OCI-LY7 (cell line): ENCODE measurements around the gene ELL3. TPM values are rescaled to one million over a fixed set of nuclear protein-coding genes. Genes with fewer than 3 reads are reported as not detected.

ENCODE experiments used
- BruUV-seq: library from RNA; stranded (reverse); fragments of 400-500 nt; replicated peaks from 2 replicates; lab custom pipeline; 2021; lab: Mats Ljungman, UMichigan
- CTCF ChIA-PET: fragments of 300-600 bp; sonication (Branson Sonifier 250); formaldehyde crosslinking; loops from one replicate; lab custom pipeline; 2022; ENCODE audit warnings: antibody characterized with exemption; ENCODE audit not compliant: unreplicated experiment; lab: Charles Lee
- POLR2A ChIA-PET: fragments of 300-600 bp; sonication (Branson Sonifier 250); formaldehyde crosslinking; loops from one replicate; lab custom pipeline; 2022; ENCODE audit warnings: antibody characterized with exemption; lab: Charles Lee
- DNase-seq: peaks from one replicate; pipeline ENCODE4 v3.0.0-alpha.2; 2015; ENCODE audit warnings: low spot score
- H2AFZ ChIP-seq: fragments of 200-600 bp; sonication (generic), shearing (Covaris generic); 2 replicates; pipeline ENCODE4 v1.6.1; 2014; ENCODE audit warnings: mild to moderate bottlenecking, antibody characterized with exemption, low read length, moderate library complexity
- H3K27ac ChIP-seq: fragments of 200-600 bp; sonication (generic); 2 replicates; pipeline ENCODE4 v1.5.1; 2014; ENCODE audit warnings: mixed run types, low read depth, mild to moderate bottlenecking, moderate library complexity, low read length, inconsistent platforms; ENCODE audit not compliant: poor library complexity, severe bottlenecking
- H3K36me3 ChIP-seq: fragments of 200-600 bp; sonication (generic); 2 replicates; pipeline ENCODE4 v1.6.1; 2014; ENCODE audit warnings: mild to moderate bottlenecking, antibody characterized with exemption, low read length, moderate library complexity, mixed read lengths; ENCODE audit not compliant: insufficient read depth
- H3K4me1 ChIP-seq: fragments of 200-600 bp; sonication (generic); 2 replicates; pipeline ENCODE4 v1.5.1; 2014; ENCODE audit warnings: mild to moderate bottlenecking, low read length; ENCODE audit not compliant: insufficient read depth, poor library complexity, severe bottlenecking
- H3K4me2 ChIP-seq: fragments of 200-600 bp; sonication (generic); 2 replicates; pipeline ENCODE4 v1.6.1; 2014; ENCODE audit warnings: mild to moderate bottlenecking, low read length
- H3K4me3 ChIP-seq: fragments of 200-600 bp; sonication (generic); 2 replicates; pipeline ENCODE4 v1.5.1; 2014; ENCODE audit warnings: mild to moderate bottlenecking, low read depth, low read length; ENCODE audit not compliant: poor library complexity, severe bottlenecking
- H3K79me2 ChIP-seq: fragments of 200-600 bp; sonication (generic); 2 replicates; pipeline ENCODE4 v1.6.1; 2016; ENCODE audit warnings: low read depth, mild to moderate bottlenecking, low read length, moderate library complexity, mixed read lengths; ENCODE audit not compliant: insufficient read depth
- H3K9me2 ChIP-seq: fragments of 200-600 bp; sonication (generic); 2 replicates; pipeline ENCODE4 v1.6.1; 2016; ENCODE audit warnings: mild to moderate bottlenecking, low read length, mixed read lengths; ENCODE audit not compliant: insufficient read depth
- H3K9me3 ChIP-seq: fragments of 200-600 bp; sonication (generic); 2 replicates; pipeline ENCODE4 v1.6.1; 2014; ENCODE audit warnings: mild to moderate bottlenecking, mixed run types, low read length, mixed read lengths
- H4K20me1 ChIP-seq: fragments of 200-600 bp; sonication (generic); 2 replicates; pipeline ENCODE4 v1.6.1; 2014; ENCODE audit warnings: mild to moderate bottlenecking, antibody characterized with exemption, low read length, moderate library complexity, mixed read lengths; ENCODE audit not compliant: insufficient read depth
- CTCF ChIP-seq: fragments of 200-600 bp; sonication (generic); conservative IDR thresholded peaks from 2 replicates; pipeline ENCODE4 v1.5.1; 2014; ENCODE audit warnings: mild to moderate bottlenecking, antibody characterized with exemption, low read length, moderate library complexity, mixed read lengths
- EZH2phosphoT487 ChIP-seq: fragments of 200-600 bp; sonication (generic); IDR thresholded peaks from 2 replicates; pipeline ENCODE4 v1.6.1; 2018; ENCODE audit warnings: low read depth, borderline replicate concordance, mild to moderate bottlenecking, mixed run types, antibody characterized with exemption, low read length, moderate library complexity, mixed read lengths
- intact Hi-C: fragments of 100-400 bp; cut with micrococcal nuclease; formaldehyde crosslinking; loops from one replicate; pipeline ENCODE4 v1.10.0; 2022; ENCODE audit not compliant: unreplicated experiment
- total RNA-seq, 2 experiments: library from RNA; depleted of rRNA in 1 of 2; stranded (reverse); fragments of >200 nt in 1 of 2; shearing (Covaris generic) in 1 of 2; gene quantifications; 2 replicates each; pipeline ENCODE4 v1.2.3, GENCODE V29; 2014 to 2022

The ELL3 gene
- total RNA-seq, 2 experiments from 2014 or later = 134 to 296 TPM

GRCh38 chr15:43799209-43799944 is 22.6 kb upstream of the ELL3 start:
- no peak for TF ChIP-seq EZH2phosphoT487
- peak; percentile 76 for TF ChIP-seq CTCF
- Histone ChIP-seq H3K9me2 (no peaks in the 10 kb centered on the region), H3K4me1 (peaks cover 71% of the 10 kb centered on the region), H3K36me3 (peaks cover 80% of the 10 kb centered on the region), H3K4me3 (peak overlapping the region; percentile 92), H3K4me2 (peak overlapping the region; percentile 83), H4K20me1 (peaks cover 6% of the 10 kb centered on the region; the same call in 1 of the 2 replicates), H3K27ac (peak overlapping the region; percentile 97), H2AFZ (no peak overlapping the region; the same call in 1 of the 2 replicates), H3K79me2 (peaks cover 29% of the 10 kb centered on the region), H3K9me3 (no peaks in the 10 kb centered on the region)
- BruUV-seq = no TSS peak
- CTCF ChIA-PET = no interaction called here
- POLR2A ChIA-PET = interaction anchor here (0.6 to 5.4 kb wide), 8 partner anchors 10 to 33 kb away, joined by 3 to 28 read pairs (median 8); partner anchors contain the start of genes ELL3 and MFAP1
- intact Hi-C loops = no loop called here
- DNase-seq = peak; percentile 88

- H3K4me2 ChIP-seq = peak overlapping the region; percentile 97; the same call in 1 of the 2 replicates
- no peaks in the 10 kb centered on the region for H3K9me3 ChIP-seq
- no peaks in the 10 kb centered on the region for H3K9me2 ChIP-seq
- intact Hi-C loops = no loop called here
- H3K36me3 ChIP-seq = peaks cover 74% of the 10 kb centered on the region
- H3K4me1 ChIP-seq = peaks cover 79% of the 10 kb centered on the region
- TF ChIP-seq CTCF (no peak), EZH2phosphoT487 (no peak)
- peaks cover 19% of the 10 kb centered on the region for H4K20me1 ChIP-seq
- H3K79me2 ChIP-seq = peaks cover 44% of the 10 kb centered on the region
- BruUV-seq = no TSS peak
- peak overlapping the region; percentile 97 for H3K27ac ChIP-seq
- ChIA-PET POLR2A (interaction anchor here (0.6 to 2.9 kb wide), 8 partner anchors 8 to 162 kb away, joined by 3 to 14 read pairs (median 5); partner anchors contain the start of genes ELL3 and MFAP1), CTCF (interaction anchor here (0.6 kb wide), 1 partner anchor 26 kb away, joined by 3 read pairs; no protein-coding TSS in a partner anchor)
- no peak overlapping the region for H2AFZ ChIP-seq
- H3K4me3 ChIP-seq = no peak overlapping the region
- DNase-seq = no peak
Observed at GRCh38 chr15:43796566-43796965, 19.8 kb upstream of the ELL3 start.

GRCh38 chr15:43795997-43796396 is 19.2 kb upstream of the ELL3 start:
- H3K4me2 ChIP-seq = peak overlapping the region; percentile 97
- peak overlapping the region; percentile 97 for H3K27ac ChIP-seq
- H2AFZ ChIP-seq = no peak overlapping the region
- H3K9me2 ChIP-seq = no peaks in the 10 kb centered on the region
- no peak for TF ChIP-seq CTCF
- no peak for TF ChIP-seq EZH2phosphoT487
- ChIA-PET CTCF (interaction anchor here (1.3 kb wide), 1 partner anchor 19 kb away, joined by 5 read pairs; the partner anchor contains the start of gene ELL3), POLR2A (interaction anchor here (0.5 to 2.9 kb wide), 7 partner anchors 8 to 163 kb away, joined by 3 to 14 read pairs (median 4); partner anchors contain the start of gene MFAP1)
- no peaks in the 10 kb centered on the region for H3K9me3 ChIP-seq
- H3K4me3 ChIP-seq = no peak overlapping the region
- no peak for DNase-seq
- H3K4me1 ChIP-seq = peaks cover 80% of the 10 kb centered on the region
- peaks cover 68% of the 10 kb centered on the region for H3K36me3 ChIP-seq
- BruUV-seq = no TSS peak
- H3K79me2 ChIP-seq = peaks cover 38% of the 10 kb centered on the region
- intact Hi-C loops = no loop called here
- peaks cover 17% of the 10 kb centered on the region for H4K20me1 ChIP-seq
